ENCODE results near the gene SAMD4B. TPM values are rescaled to one million over a fixed set of nuclear protein-coding genes. Genes with fewer than 3 reads are reported as not detected.
A peak's percentile ranks its signal among the peaks of the same experiment; 100 is the strongest.

The SAMD4B gene
- total RNA-seq, 2 experiments from 2014 or later = 59.4 to 60.0 TPM

GRCh38 chr19:39413272-39413910 lies 71.2 kb downstream of the SAMD4B start:
- intact Hi-C loops (cut with micrococcal nuclease; ENCODE audit: unreplicated experiment) = no loop called here
- Histone ChIP-seq H4K20me1 (ENCODE audit: insufficient read depth, low read length) (no peaks in the 10 kb centered on the region; the same call in 1 of the 2 replicates), H3K4me2 (ENCODE audit: low read length) (peak overlapping the region; percentile 83), H3K36me3 (ENCODE audit: insufficient read depth, low read length) (peaks cover 24% of the 10 kb centered on the region), H3K9me3 (ENCODE audit: low read length) (no peaks in the 10 kb centered on the region), H3K9me2 (ENCODE audit: insufficient read depth, low read length) (no peaks in the 10 kb centered on the region), H3K27ac (ENCODE audit: low read depth, low read length, poor library complexity, severe bottlenecking) (peak overlapping the region; percentile 70), H3K4me3 (ENCODE audit: low read depth, low read length, poor library complexity, severe bottlenecking) (peak overlapping the region; percentile 89), H2AFZ (ENCODE audit: low read length) (peak overlapping the region; percentile 2; the same call in 1 of the 2 replicates), H3K4me1 (ENCODE audit: insufficient read depth, low read length, poor library complexity, severe bottlenecking) (peaks cover 33% of the 10 kb centered on the region), H3K79me2 (ENCODE audit: insufficient read depth, low read depth, low read length) (peaks cover 26% of the 10 kb centered on the region)
- ChIA-PET POLR2A (interaction anchor here (1.0 kb wide), 1 partner anchor 15 kb away, joined by 3 read pairs; no protein-coding TSS in a partner anchor), CTCF (ENCODE audit: unreplicated experiment) (no interaction called here)
- TF ChIP-seq EZH2phosphoT487 (IDR thresholded peaks at IDR 0.05; ENCODE audit: borderline replicate concordance, low read depth, low read length) = no peak
- TF ChIP-seq CTCF (conservative IDR thresholded peaks at IDR 0.05; ENCODE audit: low read length) = no peak
- DNase-seq (ENCODE audit: low spot score) = peak; percentile 52
- no TSS peak for BruUV-seq (replicated peaks)

- intact Hi-C loops (cut with micrococcal nuclease; ENCODE audit: unreplicated experiment) = no loop called here
- H3K27ac ChIP-seq (ENCODE audit: low read depth, low read length, poor library complexity, severe bottlenecking) = peak overlapping the region; percentile 70
- no TSS peak for BruUV-seq (replicated peaks)
- peaks cover 20% of the 10 kb centered on the region; the same call in 1 of the 2 replicates for H3K79me2 ChIP-seq (ENCODE audit: insufficient read depth, low read depth, low read length)
- H3K4me2 ChIP-seq (ENCODE audit: low read length) = peak overlapping the region; percentile 83
- peaks cover 33% of the 10 kb centered on the region for H3K4me1 ChIP-seq (ENCODE audit: insufficient read depth, low read length, poor library complexity, severe bottlenecking)
- no peaks in the 10 kb centered on the region for H3K9me3 ChIP-seq (ENCODE audit: low read length)
- H3K36me3 ChIP-seq (ENCODE audit: insufficient read depth, low read length) = peaks cover 24% of the 10 kb centered on the region
- no peaks in the 10 kb centered on the region for H4K20me1 ChIP-seq (ENCODE audit: insufficient read depth, low read length)
- H3K9me2 ChIP-seq (ENCODE audit: insufficient read depth, low read length) = no peaks in the 10 kb centered on the region
- H3K4me3 ChIP-seq (ENCODE audit: low read depth, low read length, poor library complexity, severe bottlenecking) = peak overlapping the region; percentile 89
- H2AFZ ChIP-seq (ENCODE audit: low read length) = no peak overlapping the region
- CTCF ChIA-PET (ENCODE audit: unreplicated experiment) = no interaction called here
- TF ChIP-seq EZH2phosphoT487 (IDR thresholded peaks at IDR 0.05; ENCODE audit: borderline replicate concordance, low read depth, low read length) (no peak), CTCF (conservative IDR thresholded peaks at IDR 0.05; ENCODE audit: low read length) (peak; percentile 57)
- POLR2A ChIA-PET = interaction anchor here (0.8 to 1.0 kb wide), 2 partner anchors 16 to 119 kb away, joined by 3 to 4 read pairs; no protein-coding TSS in a partner anchor
- no peak for DNase-seq (ENCODE audit: low spot score)
Observed at GRCh38 chr19:39413911-39414608, 71.8 kb downstream of the SAMD4B start.
